ENCODE measurements around the gene AMDHD2. TPM values are rescaled to one million over a fixed set of nuclear protein-coding genes. Genes with fewer than 3 reads are reported as not detected.

Gene AMDHD2
- total RNA-seq, 8 experiments from 2014 or later = 5.6 to 41.7 (median 14.4) TPM

GRCh38 chr16:2516391-2517240 is 3.6 kb upstream of the AMDHD2 start:
- H3K27ac ChIP-seq = no peak overlapping the region

GRCh38 chr16:2517954-2518605 is 2.1 kb upstream of the AMDHD2 start:
- WGBS, 10 experiments = 70 to 100% (median 91%) methylated on average over 2 to 11 of the region's 12 CpGs; no CpG with 5 or more reads in 5 of the 10 experiments

More at GRCh38 chr16:2516391-2517240, 3.6 kb upstream of the AMDHD2 start:
- no peak for ATAC-seq (replicated peaks in 6 of 8)
- Histone ChIP-seq H3K4me1 (replicated peaks in 1 of 2) (peaks cover 28 to 32% of the 10 kb centered on the region in 2 donors), H3K4me3 (no peak overlapping the region)
- 41 to 100% (median 75%) methylated on average over 1 to 6 of the region's 11 CpGs; no CpG with 5 or more reads in 1 of the 10 experiments for WGBS, 10 experiments
- in situ Hi-C loops (cut with MboI; ENCODE audit: low pct_unique_long_range_greater_than_20kb in 2 of 9, low sequenced_read_pairs in 9 of 9, unreplicated experiment in 9 of 9) = no loop called here

GRCh38 chr16:2518823-2519710 is 1.1 kb upstream of the AMDHD2 start:
- in situ Hi-C loops (cut with MboI; ENCODE audit: low pct_unique_long_range_greater_than_20kb in 2 of 9, low sequenced_read_pairs in 9 of 9, unreplicated experiment in 9 of 9) = no loop called here
- Histone ChIP-seq H3K4me1 (replicated peaks in 1 of 2) (peaks cover 16 to 19% of the 10 kb centered on the region in 2 donors), H3K27ac (peak overlapping the region in 1 of 2 donors; percentile 85), H3K4me3 (peak overlapping the region in 1 of 5 donors; percentile 8)
- 72 to 100% (median 89%) methylated on average over 1 to 9 of the region's 39 CpGs; no CpG with 5 or more reads in 6 of the 10 experiments for WGBS, 10 experiments
- peak in 4 of 8 experiments; percentile 0 to 2 (median 2) for ATAC-seq (replicated peaks in 6 of 8)

More at GRCh38 chr16:2517954-2518605, 2.1 kb upstream of the AMDHD2 start:
- Histone ChIP-seq H3K4me3 (no peak overlapping the region), H3K4me1 (replicated peaks in 1 of 2) (peaks cover 17 to 20% of the 10 kb centered on the region in 2 donors), H3K27ac (no peak overlapping the region)
- in situ Hi-C loops (cut with MboI; ENCODE audit: low pct_unique_long_range_greater_than_20kb in 2 of 9, low sequenced_read_pairs in 9 of 9, unreplicated experiment in 9 of 9) = no loop called here
- ATAC-seq (replicated peaks in 6 of 8) = no peak

- 0 to 70% methylated on average over 1 to 6 of the region's 22 CpGs; no CpG with 5 or more reads in 8 of the 10 experiments for WGBS, 10 experiments
- in situ Hi-C loops (cut with MboI; ENCODE audit: low pct_unique_long_range_greater_than_20kb in 2 of 9, low sequenced_read_pairs in 9 of 9, unreplicated experiment in 9 of 9) = no loop called here
- ATAC-seq (replicated peaks in 6 of 8) = peak in 5 of 8 experiments; percentile 3 to 42 (median 28)
- Histone ChIP-seq H3K4me1 (replicated peaks in 1 of 2) (peaks cover 16 to 19% of the 10 kb centered on the region in 2 donors), H3K27ac (peak overlapping the region in 1 of 2 donors; percentile 85), H3K4me3 (peak overlapping the region; percentile 59 to 97 (median 69))
Observed at GRCh38 chr16:2519711-2520080, 475 bp upstream of the AMDHD2 start.

GRCh38 chr16:2520784-2521531 is 787 bp downstream of the AMDHD2 start:
- Histone ChIP-seq H3K4me3 (peak overlapping the region; percentile 59 to 97 (median 69)), H3K4me1 (replicated peaks in 1 of 2) (peaks cover 6 to 10% of the 10 kb centered on the region in 2 donors), H3K27ac (peak overlapping the region in 1 of 2 donors; percentile 85)
- peak in 6 of 8 experiments; percentile 6 to 28 (median 16) for ATAC-seq (replicated peaks in 6 of 8)
- in situ Hi-C loops (cut with MboI; ENCODE audit: low pct_unique_long_range_greater_than_20kb in 2 of 9, low sequenced_read_pairs in 9 of 9, unreplicated experiment in 9 of 9) = no loop called here
- 0 to 48% (median 19%) methylated on average over 1 to 6 of the region's 41 CpGs; no CpG with 5 or more reads in 4 of the 10 experiments for WGBS, 10 experiments

GRCh38 chr16:2523801-2524231 is 3.6 kb downstream of the AMDHD2 start:
- H3K4me1 ChIP-seq (replicated peaks in 1 of 2) = peaks cover 6 to 10% of the 10 kb centered on the region in 2 donors
- in situ Hi-C loops (cut with MboI; ENCODE audit: low pct_unique_long_range_greater_than_20kb in 2 of 9, low sequenced_read_pairs in 9 of 9, unreplicated experiment in 9 of 9) = no loop called here
- ATAC-seq (replicated peaks in 6 of 8) = no peak
- no peak overlapping the region for H3K27ac ChIP-seq
- WGBS, 10 experiments = 79 to 100% (median 100%) methylated on average over 1 to 3 of the region's 6 CpGs; no CpG with 5 or more reads in 4 of the 10 experiments
- no peak overlapping the region for H3K4me3 ChIP-seq

- ATAC-seq (replicated peaks in 6 of 8) = no peak
- in situ Hi-C loops (cut with MboI; ENCODE audit: low pct_unique_long_range_greater_than_20kb in 2 of 9, low sequenced_read_pairs in 9 of 9, unreplicated experiment in 9 of 9) = no loop called here
Observed at GRCh38 chr16:2524339-2524938, 4.3 kb downstream of the AMDHD2 start.

GRCh38 chr16:2526135-2526534 is 6.0 kb downstream of the AMDHD2 start:
- no peak for ATAC-seq (replicated peaks in 6 of 8)
- WGBS, 10 experiments = 83 to 100% methylated on average over 1 of the region's 8 CpGs; no CpG with 5 or more reads in 8 of the 10 experiments
- in situ Hi-C loops (cut with MboI; ENCODE audit: low pct_unique_long_range_greater_than_20kb in 2 of 9, low sequenced_read_pairs in 9 of 9, unreplicated experiment in 9 of 9) = no loop called here
- H3K4me1 ChIP-seq (replicated peaks in 1 of 2) = peaks cover 6 to 7% of the 10 kb centered on the region in 2 donors
- no peak overlapping the region for H3K27ac ChIP-seq
- H3K4me3 ChIP-seq = no peak overlapping the region

More at GRCh38 chr16:2524339-2524938, 4.3 kb downstream of the AMDHD2 start:
- 83 to 100% (median 94%) methylated on average over 2 to 7 of the region's 9 CpGs; no CpG with 5 or more reads in 1 of the 10 experiments for WGBS, 10 experiments
- Histone ChIP-seq H3K4me3 (no peak overlapping the region), H3K27ac (no peak overlapping the region), H3K4me1 (replicated peaks in 1 of 2) (peaks cover 6 to 9% of the 10 kb centered on the region in 2 donors)

GRCh38 chr16:2527071-2527783 is 7.1 kb downstream of the AMDHD2 start:
- Histone ChIP-seq H3K4me1 (replicated peaks in 1 of 2) (peaks cover 5 to 6% of the 10 kb centered on the region in 2 donors), H3K4me3 (no peak overlapping the region), H3K27ac (no peak overlapping the region)
- WGBS, 10 experiments = 100% methylated on average over 1 of the region's 12 CpGs; no CpG with 5 or more reads in 9 of the 10 experiments
- no peak for ATAC-seq (replicated peaks in 6 of 8)
- in situ Hi-C loops (cut with MboI; ENCODE audit: low pct_unique_long_range_greater_than_20kb in 2 of 9, low sequenced_read_pairs in 9 of 9, unreplicated experiment in 9 of 9) = no loop called here

- no peak overlapping the region for H3K27ac ChIP-seq
- H3K4me1 ChIP-seq (replicated peaks in 1 of 2) = peaks cover 5 to 6% of the 10 kb centered on the region in 2 donors
- H3K4me3 ChIP-seq = no peak overlapping the region
- WGBS, 10 experiments = no CpG with 5 or more reads among the region's 24 CpGs
- in situ Hi-C loops (cut with MboI; ENCODE audit: low pct_unique_long_range_greater_than_20kb in 2 of 9, low sequenced_read_pairs in 9 of 9, unreplicated experiment in 9 of 9) = no loop called here
- ATAC-seq (replicated peaks in 6 of 8) = no peak
Observed at GRCh38 chr16:2527784-2528100, 7.6 kb downstream of the AMDHD2 start.

Measured in motor neuron (in vitro differentiated cells).